ENCODE measurements around the gene MYL5.
"Not testable (repeated sequence)": the region's sequence is repeated elsewhere in the genome, so short reads cannot be mapped to it uniquely, and the experiment has no call there.

Gene MYL5

DNA sequence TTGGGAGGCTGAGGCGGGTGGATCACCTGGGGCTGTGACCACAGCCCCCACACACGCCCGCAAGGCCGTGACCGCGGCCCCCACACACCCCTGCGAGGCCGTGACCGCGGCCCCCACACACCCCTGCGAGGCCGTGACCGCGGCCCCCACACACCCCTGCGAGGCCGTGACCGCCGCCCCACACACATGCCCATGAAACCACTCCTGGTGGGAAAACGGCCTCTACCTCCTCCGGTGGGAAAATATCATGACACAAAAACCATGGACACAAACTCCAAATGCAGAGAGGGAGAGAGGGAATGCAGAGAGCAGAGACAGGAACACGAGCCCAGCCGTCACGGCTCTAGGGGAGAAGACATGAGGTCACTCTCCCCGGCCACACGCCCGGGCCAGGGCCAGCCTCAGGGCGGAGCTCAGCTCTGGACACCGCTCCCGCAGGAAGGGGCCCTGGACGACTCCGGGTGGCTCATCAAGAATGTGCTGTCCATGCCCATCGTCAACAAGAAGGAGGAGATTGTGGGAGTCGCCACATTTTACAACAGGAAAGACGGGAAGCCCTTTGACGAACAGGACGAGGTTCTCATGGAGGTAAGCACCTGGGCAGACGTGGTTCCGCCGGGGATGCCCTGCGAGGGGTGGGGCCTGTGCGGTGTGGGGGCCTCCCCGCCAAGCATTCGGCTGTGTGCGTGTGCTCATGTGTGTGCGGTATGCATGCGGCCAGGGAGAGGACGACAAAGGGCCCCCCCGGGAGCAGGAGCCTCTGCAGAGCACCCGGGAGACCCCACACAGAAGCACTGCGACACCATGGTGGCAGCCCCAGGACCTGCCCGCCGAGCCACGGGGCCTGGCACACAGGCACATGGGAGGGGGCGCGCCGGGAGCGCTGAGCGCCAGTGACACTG lies 17.7 kb upstream of the MYL5 start:
- DNase-seq = peak in 3 of 56 donors; percentile 13 to 53 (median 20)

DNA sequence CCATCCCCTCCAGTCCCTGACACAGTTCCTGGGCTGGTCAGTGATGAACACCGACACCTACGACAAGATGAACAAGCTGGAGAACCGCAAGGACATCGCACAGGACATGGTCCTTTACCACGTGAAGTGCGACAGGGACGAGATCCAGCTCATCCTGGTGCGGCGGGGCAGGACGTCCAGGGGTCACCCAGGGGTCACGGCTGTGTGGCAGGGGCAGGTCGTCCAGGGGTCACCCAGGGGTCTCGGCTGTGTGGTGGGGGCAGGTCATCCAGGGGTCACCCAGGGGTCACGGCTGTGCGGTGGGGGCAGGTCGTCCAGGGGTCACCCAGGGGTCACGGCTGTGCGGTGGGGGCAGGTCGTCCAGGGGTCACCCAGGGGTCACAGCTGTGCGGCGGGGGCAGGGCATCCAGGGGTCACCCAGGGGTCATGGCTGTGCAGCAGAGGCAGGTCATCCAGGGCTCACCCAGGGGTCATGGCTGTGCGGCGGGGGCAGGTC lies 17.0 kb upstream of the MYL5 start:
- DNase-seq = no peak

DNA sequence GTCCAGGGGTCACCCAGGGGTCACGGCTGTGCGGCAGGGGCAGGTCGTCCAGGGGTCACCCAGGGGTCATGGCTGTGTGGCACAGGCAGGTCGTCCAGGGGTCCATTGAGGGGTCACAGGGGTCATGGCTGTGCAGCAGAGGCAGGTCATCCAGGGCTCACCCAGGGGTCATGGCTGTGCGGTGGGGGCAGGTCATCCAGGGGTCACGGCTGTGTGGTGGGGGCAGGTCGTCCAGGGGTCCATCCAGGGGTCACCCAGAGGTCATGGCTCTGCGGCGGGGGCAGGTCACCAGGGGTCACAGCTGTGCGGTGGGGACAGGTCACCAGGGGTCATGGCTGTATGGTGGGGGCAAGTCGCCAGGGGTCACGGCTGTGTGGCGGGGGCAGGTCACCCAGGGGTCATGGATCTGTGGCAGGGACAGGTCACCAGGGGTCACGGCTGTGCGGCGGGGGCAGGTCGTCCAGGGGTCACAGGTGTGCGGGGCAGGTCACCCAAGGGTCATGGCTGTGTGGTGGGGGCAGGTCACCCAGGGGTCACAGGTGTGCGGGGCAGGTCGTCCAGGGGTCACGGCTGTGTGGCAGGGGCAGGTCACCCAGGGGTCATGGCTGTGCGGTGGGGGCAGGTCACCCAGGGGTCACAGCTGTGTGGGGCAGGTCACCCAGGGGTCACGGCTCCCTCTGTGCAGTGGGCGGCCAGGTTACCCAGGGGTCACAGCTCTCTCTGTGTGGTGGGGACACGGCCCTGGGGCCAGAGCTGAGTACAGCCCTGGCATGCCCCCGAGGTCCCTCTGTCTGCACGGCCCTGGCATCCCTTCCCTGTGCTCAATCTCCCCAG lies 16.3 kb upstream of the MYL5 start:
- DNase-seq = no peak

DNA sequence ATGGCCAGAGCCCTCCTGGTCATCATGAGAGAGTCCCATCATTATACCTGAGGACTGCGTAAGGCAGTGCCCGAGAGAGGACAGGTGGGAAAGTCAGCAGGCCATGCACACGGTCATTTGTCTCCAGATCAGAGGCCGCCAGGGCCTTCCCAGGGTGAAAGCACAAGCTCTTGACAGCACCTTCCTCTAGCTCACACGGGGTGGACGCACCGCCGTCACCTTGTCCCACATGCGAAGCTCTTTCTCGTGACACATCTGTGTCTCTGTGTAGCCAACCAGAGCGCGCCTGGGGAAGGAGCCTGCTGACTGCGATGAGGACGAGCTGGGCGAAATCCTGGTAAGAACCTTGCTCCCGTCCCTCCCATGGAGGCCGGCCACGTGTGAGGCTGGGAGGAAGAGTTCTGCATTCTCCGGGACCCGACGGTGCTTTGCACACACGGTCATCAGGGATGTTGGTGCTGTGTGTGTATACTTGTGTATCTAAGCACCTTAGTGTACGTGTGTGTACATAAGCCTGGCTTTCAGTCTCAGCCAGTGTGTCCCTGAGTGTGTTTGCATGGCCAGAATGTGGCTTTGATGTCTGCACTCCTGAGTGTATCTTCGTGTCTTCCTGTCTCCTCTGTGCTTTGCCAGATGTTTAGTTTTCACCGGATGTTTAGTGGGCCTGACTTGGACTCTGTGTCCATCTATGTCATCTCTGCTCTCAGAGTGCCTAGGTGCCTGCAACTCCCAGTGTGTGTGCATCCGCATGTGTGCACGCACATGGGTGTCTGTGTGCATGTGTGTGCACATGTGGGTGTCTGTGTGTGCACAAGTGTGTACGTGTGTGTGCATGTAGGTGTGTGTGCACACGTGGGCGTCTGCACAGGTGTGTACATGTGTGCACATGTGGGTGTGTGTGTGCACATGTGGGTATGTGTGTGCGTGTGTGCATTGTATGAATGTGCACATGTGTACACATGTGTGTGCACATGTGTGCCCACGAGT lies 15.4 kb upstream of the MYL5 start:
- DNase-seq = no peak

DNA sequence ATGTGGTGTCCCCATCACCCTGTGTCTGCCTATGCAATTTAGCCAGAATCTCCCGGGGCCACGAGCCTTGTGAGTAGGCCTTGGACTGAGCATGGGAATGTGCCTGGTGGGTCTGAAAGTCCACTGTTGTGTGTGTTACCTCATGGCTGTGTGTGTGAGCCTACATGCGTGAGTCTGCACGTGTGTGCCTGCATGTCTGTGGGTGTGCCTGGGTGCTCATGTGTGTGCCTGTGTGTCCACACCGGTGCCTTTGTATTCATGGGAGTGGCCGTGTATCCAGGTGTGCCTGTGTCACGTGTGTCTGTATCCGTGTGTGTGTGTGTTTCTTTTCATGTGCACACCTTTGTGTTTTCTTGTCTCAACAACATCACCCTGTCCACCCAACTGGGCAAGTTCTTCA lies 14.5 kb upstream of the MYL5 start:
- no peak for DNase-seq

DNA sequence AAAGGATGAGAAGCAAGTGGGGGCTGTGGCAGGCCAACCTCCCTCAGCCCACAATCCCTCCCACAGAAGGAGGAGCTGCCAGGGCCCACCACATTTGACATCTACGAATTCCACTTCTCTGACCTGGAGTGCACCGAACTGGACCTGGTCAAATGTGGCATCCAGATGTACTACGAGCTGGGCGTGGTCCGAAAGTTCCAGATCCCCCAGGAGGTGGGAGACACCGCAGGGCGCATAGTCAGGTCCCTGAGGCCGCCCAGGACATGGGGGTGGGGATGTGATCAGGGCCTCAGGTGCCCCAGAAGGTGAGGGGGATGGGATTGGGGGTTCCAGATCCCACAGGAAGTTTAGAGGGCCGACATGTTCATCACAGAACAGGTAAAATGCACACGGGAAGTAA lies 13.9 kb upstream of the MYL5 start:
- DNase-seq = no peak

DNA sequence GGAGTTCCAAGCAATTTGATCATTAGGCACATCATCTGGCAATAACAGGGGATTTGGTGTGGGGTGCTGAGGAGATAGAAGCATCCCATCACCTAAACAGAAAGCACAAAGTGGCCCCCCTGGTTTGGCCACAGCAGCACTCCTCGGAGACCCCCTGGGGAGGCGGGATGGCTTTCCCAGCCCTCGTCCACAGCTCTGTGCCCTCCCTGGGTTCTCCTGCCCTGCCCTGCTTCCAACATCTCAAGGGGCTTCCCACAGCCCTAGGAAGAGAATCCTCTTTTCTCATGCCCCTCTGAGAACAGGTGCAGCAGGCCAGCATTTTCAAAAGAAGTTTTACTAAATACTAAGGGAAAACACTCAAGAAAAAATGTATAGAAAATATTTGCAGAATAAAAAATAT lies 13.1 kb upstream of the MYL5 start:
- no peak for DNase-seq

DNA sequence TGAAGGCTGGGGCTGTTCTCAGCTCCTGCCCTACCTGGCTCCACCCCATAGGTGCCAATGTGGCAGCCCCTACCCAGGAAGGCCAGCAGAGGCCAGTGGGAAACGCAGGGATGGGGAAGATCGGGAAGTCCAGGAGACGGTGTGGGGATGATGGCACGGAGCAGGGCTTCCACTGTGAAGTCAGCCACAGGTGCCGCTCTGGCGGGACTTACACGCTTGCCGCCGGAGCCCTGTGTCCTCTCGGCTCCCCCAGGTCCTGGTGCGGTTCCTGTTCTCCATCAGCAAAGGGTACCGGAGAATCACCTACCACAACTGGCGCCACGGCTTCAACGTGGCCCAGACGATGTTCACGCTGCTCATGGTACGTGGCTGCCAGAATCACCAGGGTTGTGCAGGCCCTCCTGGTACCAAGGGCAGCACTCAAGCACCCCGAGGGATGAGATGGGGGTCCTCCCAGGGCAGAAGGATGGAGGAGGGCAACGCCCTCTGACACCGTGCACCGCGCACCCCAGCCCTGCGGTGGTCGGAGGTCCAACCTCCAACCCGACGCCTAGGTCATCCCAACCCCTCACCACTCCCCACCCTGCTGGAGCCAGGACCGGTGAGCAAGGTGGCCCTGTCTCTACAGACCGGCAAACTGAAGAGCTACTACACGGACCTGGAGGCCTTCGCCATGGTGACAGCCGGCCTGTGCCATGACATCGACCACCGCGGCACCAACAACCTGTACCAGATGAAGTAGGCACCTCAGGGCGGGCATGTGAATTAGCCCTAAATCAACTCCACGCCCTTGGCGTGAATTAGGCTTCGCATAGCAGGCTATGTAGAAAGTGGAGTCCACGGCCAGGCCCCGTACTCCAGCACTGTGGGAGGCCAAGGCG lies 12.2 kb upstream of the MYL5 start:
- DNase-seq = no peak

DNA sequence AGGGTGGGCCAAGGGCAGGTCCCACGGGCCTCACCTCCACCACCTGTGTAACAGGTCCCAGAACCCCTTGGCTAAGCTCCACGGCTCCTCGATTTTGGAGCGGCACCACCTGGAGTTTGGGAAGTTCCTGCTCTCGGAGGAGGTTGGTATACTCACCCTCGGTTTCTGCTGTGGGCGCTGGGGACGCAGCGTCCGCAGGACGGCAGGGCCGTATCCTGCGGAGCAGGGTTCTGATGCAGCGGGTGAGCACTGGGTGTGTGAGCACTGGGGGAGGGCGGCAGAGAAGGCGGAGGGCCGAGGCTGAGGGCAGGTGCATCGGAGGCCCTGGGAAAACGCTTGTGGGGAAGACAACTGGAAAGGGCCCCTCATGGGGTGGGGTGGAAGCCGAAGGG lies 11.3 kb upstream of the MYL5 start:
- no peak for DNase-seq

DNA sequence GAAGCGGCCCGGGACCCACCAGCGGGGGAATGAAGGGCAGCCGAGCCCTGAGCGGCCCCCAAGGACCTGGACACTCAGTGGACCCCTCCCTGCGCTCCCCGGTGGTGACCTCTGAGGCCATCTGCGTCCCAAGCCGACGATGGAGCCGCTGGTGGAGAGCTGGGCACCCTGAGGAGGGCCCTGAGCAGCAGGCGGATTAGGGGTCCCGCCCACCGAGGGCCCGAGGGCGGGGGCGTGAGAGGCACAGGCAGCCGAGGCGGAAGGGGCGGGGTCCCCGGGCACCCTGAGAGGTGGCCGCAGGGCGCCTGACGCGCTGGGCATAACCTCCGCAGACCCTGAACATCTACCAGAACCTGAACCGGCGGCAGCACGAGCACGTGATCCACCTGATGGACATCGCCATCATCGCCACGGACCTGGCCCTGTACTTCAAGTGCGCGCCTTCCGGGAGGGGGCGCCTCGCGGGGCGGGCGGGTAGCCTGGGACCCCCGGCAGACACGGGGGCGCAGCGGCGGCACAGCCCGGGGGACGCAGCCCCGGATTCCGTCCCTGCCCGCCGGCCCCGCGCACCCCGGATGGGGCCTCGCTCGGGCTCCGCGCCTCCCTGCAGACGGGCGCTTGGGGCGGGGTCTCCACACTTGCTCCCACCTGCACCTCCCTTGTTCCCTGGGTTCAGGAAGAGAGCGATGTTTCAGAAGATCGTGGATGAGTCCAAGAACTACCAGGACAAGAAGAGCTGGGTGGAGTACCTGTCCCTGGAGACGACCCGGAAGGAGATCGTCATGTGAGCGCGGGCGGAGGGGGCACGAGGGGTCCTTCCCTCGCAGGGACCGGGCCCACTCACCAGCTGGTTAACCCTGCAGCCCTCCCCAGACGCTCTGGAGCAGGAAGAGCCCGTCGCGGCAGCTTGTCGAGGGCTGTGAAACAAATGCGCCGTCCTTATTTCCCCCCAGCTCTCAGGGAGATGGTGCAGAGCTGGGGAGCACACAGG lies 10.6 kb upstream of the MYL5 start:
- peak in 15 of 56 donors; percentile 24 to 68 (median 48) for DNase-seq

DNA sequence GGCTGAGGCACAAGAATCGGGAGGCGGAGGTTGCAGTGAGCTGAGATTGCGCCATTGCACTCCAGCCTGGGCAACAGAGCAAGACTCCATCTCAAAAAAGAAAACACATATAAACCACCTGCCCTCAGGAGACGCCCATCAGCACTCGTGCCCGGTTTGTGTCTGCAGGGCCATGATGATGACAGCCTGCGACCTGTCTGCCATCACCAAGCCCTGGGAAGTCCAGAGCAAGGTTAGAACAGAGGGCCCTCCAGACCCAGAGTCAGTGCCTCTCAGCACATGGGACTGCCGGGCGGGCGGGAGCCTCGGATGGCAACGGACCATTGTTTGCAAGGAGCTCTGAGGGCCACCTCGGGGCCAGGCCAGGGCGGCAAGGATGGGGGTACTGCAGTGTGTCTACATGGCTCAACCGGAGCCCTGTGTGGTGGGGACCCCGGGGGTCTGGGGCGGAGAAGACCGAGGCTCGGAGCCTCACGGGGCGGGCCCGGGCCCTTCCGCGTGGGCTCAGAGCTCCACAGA lies 9.6 kb upstream of the MYL5 start:
- no peak for DNase-seq

DNA sequence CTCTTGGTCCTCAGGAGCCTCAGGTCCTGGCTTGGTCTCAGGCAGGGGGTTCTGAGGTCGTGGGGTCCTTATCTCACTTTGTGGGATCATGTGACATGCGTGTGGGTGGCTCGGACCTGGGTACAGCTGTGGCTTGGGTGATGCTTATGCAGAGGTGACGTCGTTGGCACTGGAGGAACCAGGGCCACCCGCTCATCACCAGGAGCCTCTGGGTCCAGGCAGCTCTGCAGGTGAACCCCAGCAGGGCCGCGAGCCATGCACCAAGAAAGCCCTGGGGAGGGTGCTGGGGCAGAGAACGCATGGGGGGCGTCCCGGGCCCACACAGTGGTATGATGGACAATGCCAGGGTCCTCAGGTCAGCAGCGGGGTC lies 9.0 kb upstream of the MYL5 start:
- no peak for DNase-seq

DNA sequence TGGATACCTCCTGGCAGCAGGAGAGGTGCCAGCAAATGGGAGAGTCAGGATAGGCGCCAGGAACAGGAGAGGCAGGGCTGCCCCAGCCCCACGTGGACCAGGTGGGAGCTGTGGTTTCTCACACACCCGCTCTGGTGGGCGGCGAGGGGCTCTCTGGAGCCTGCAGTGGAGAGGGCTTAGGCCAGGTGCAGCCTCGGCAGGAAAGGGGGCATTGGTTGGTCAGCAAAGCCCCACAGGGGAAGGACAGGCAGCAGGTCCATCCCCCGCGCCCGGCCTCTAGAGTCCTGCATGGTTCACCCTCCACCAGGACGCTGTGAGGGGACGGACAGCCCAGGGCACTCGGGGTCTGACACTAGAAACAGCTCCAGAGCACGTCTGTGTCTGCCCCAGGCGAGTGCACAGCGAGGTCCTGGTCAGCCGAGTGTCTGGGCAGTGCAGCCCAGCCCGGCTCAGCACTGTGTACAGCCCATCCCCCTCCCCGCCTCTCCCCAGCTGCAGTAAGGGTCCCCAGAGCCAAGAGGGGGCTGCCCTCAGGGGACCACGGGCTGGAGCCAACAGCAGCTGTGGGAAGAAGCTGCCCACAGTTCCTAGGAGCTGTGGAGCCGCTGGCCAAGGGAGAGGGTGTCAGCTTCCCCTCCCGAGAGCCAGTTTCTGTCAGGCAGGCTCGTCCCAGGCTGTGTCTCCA lies 8.4 kb upstream of the MYL5 start:
- DNase-seq = peak in 12 of 56 donors; percentile 31 to 69 (median 40)

DNA sequence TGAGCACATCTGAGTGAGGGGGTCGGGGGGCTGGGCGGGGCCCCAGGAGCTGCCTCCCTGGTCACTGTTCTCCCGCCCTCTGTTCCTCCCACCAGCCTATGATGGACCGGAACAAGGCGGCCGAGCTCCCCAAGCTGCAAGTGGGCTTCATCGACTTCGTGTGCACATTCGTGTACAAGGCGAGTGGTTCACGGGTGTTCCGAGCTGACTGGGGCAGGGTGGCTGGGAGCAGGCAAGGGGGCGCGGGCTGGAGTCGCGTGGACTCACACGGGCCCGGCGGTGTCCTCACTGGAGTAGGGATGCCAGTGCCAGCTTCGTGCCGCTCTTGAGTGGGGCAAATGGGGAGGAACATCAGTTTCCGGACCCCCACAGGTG lies 7.9 kb upstream of the MYL5 start:
- no peak for DNase-seq

DNA sequence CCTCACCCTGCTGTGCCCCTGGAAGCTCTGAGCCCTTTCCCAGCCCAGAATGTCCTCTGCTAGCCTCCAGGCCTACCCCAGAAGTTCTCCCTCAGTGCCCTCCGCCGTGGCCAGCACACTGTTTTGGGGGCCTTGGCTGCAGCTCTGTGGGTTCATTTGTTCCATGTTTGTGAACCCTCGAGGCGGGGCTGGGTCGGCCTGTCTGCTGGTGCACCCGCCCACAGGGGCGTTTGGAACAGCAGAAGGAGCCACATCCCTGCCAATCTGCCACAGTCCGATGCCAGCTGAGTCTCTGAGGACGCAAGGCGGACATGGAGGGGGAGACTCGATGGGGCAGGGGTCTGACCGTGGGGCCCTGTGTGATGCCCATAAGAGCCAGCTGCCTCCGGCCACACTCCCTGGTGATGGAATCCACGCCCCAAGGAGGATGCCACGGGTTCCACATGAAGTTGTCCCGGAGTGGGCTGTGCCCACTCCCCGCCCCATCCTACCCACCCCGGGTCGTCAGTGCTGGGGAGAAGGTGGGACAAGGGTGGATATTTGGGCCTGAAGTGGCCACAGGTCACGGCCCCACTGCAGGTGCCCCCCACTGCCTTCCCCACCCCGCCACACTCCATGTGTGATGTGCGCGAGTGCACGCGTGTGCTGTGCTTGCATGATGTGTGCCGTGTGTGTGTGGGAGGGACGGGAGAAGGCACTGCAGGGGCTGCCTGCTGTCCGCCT lies 7.4 kb upstream of the MYL5 start:
- DNase-seq = peak in 1 of 56 donors; percentile 38

DNA sequence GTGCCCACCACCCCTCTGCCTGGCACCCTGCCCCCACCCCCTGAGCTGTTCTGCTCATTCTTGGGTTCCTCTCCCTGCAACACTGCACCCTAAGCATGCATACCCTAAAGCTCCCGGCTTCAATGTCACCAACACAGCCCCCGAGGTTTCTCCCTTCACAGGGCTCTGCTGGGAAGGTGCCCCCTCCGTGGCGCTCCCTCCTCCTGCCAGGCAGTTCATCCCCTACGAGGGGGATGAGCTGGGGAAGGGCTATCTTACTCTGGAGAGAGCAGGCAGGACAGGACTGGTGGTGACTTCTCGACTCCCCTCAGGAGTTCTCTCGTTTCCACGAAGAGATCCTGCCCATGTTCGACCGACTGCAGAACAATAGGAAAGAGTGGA lies 6.8 kb upstream of the MYL5 start:
- DNase-seq = no peak

DNA sequence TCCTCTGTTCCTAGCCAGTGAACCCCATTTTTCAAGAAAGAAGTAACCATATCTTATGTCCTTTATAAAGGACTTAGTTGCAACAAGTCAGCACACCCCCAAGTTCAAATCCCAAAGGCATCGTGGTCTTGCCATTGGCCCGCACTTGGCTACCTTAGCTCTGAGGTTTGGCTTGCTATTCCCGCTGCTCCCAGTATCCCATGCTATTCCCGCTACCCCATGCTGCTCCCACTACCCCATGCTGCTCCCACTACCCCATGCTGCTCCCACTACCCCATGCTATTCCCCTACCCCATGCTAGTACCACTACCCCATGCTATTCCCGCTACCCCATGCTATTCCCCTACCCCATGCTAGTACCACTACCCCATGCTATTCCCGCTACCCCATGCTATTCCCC lies 6.1 kb upstream of the MYL5 start:
- not testable (repeated sequence) for DNase-seq
